H1 (cell line): Measurements from ENCODE around the gene SKAP1.

ENCODE experiments used
- BRCA1 ChIP-seq: IDR thresholded peaks from 2 replicates; pipeline ENCODE4 v1.6.1; 2012; ENCODE audit warnings: low read depth, low read length, improper control_type of control experiment
- EGR1 ChIP-seq: IDR thresholded peaks from 2 replicates; pipeline ENCODE4 v1.6.1; 2011; ENCODE audit warnings: low read depth, low read length, borderline replicate concordance
- EP300 ChIP-seq, 2 experiments: IDR thresholded peaks; 1 replicate in 1 of 2; 2 replicates in 1 of 2; pipeline ENCODE4 v1.6.1; 2011 to 2012; ENCODE audit warnings: low read depth in 2 of 2, low read length in 2 of 2, mild to moderate bottlenecking in 2 of 2, borderline replicate concordance in 1 of 2, inconsistent platforms in 1 of 2, moderate library complexity in 1 of 2
- HDAC2 ChIP-seq, 2 experiments: fragments of 300-600 bp in 1 of 2; sonication (generic) in 1 of 2; IDR thresholded peaks; 2 replicates each; pipeline ENCODE4 v1.6.1; 2011 to 2012; ENCODE audit warnings: low read depth in 2 of 2, low read length in 2 of 2, mild to moderate bottlenecking in 2 of 2, moderate library complexity in 2 of 2, borderline replicate concordance in 1 of 2, inconsistent platforms in 1 of 2
- JUND ChIP-seq: IDR thresholded peaks from 2 replicates; pipeline ENCODE4 v1.6.1; 2011; ENCODE audit warnings: mild to moderate bottlenecking, improper control_type of control experiment, low read length
- MAFK ChIP-seq: IDR thresholded peaks from 2 replicates; pipeline ENCODE4 v1.6.1; 2012; ENCODE audit warnings: low read depth, mild to moderate bottlenecking, improper control_type of control experiment, low read length
- POLR2A ChIP-seq, 2 experiments: IDR thresholded peaks; 1 replicate in 1 of 2; 2 replicates in 1 of 2; pipeline ENCODE4 v1.6.1; 2011; ENCODE audit warnings: low read depth in 2 of 2, low read length in 2 of 2, mild to moderate bottlenecking in 2 of 2; ENCODE audit errors: control extremely low read depth in 1 of 2
- TAF1 ChIP-seq: IDR thresholded peaks from 2 replicates; pipeline ENCODE4 v1.6.1; 2011; ENCODE audit warnings: mild to moderate bottlenecking, low read depth, low read length
- TCF12 ChIP-seq: IDR thresholded peaks from 2 replicates; pipeline ENCODE4 v1.6.1; 2011; ENCODE audit warnings: low read depth, mild to moderate bottlenecking, low read length
- TF ChIP-seq, protein P1 (sequence below), 3 experiments: IDR thresholded peaks; 1 replicate in 2 of 3; 2 replicates in 1 of 3; pipeline versions ENCODE4 v1.5.1 to v1.6.1; 2011; ENCODE audit warnings: low read length in 3 of 3, mild to moderate bottlenecking in 3 of 3, inconsistent platforms in 2 of 3, low read depth in 1 of 3, moderate library complexity in 1 of 3; ENCODE audit not compliant: insufficient read depth in 1 of 3; ENCODE audit errors: control extremely low read depth in 1 of 3
- TF ChIP-seq, protein P2 (sequence below): IDR thresholded peaks from 2 replicates; pipeline ENCODE4 v1.6.1; 2012; ENCODE audit warnings: inconsistent platforms

DNA sequence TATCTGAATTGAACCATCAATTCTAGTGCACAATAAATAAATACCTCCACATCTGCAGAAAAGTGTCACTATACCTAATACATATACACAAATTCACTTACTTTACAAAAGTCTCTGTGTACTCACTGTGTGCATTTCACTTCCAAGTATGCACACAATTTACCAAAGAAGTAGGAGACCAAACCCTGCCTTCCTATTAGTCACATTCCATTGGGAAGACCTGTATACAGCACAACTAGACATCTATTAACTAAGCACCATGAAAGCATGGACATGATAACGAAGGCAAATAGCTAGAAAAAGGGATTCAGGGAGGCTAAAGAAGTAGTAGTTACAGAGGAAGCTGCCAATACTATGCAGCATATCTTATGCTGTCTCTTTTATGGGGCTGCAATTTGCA lies 183.0 kb downstream of the SKAP1 start:
- no peak for TF ChIP-seq JUND
- TF ChIP-seq, protein P1, sequence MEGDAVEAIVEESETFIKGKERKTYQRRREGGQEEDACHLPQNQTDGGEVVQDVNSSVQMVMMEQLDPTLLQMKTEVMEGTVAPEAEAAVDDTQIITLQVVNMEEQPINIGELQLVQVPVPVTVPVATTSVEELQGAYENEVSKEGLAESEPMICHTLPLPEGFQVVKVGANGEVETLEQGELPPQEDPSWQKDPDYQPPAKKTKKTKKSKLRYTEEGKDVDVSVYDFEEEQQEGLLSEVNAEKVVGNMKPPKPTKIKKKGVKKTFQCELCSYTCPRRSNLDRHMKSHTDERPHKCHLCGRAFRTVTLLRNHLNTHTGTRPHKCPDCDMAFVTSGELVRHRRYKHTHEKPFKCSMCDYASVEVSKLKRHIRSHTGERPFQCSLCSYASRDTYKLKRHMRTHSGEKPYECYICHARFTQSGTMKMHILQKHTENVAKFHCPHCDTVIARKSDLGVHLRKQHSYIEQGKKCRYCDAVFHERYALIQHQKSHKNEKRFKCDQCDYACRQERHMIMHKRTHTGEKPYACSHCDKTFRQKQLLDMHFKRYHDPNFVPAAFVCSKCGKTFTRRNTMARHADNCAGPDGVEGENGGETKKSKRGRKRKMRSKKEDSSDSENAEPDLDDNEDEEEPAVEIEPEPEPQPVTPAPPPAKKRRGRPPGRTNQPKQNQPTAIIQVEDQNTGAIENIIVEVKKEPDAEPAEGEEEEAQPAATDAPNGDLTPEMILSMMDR (IDR thresholded peaks at IDR 0.05; ENCODE audit: control extremely low read depth in 1 of 3, insufficient read depth in 1 of 3, low read depth in 1 of 3, low read length in 3 of 3): no peak
- TF ChIP-seq, protein P2, sequence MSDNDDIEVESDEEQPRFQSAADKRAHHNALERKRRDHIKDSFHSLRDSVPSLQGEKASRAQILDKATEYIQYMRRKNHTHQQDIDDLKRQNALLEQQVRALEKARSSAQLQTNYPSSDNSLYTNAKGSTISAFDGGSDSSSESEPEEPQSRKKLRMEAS: no peak
- no peak for TF ChIP-seq MAFK
- no peak for TF ChIP-seq EGR1
- TF ChIP-seq POLR2A (IDR thresholded peaks at IDR 0.05; ENCODE audit: control extremely low read depth in 1 of 2, low read depth in 2 of 2, low read length in 2 of 2): no peak
- no peak for TF ChIP-seq HDAC2 (IDR thresholded peaks at IDR 0.05; ENCODE audit: borderline replicate concordance in 1 of 2, low read depth in 2 of 2, low read length in 2 of 2)
- TF ChIP-seq EP300 (IDR thresholded peaks at IDR 0.05; ENCODE audit: borderline replicate concordance in 1 of 2, low read depth in 2 of 2, low read length in 2 of 2): no peak
- TF ChIP-seq BRCA1: no peak
- no peak for TF ChIP-seq TCF12
- no peak for TF ChIP-seq TAF1
